HCT116 (cell line): ENCODE data around the gene ZNF396. TPM values are rescaled to one million over a fixed set of nuclear protein-coding genes. Genes with fewer than 3 reads are reported as not detected.

Source experiments
- ATAC-seq: fragments of 200-7000 bp; cut with Tn5 transposase; 2 replicates; pipeline ENCODE4 v1.9.1; 2020; ENCODE audit warnings: mild to moderate bottlenecking, moderate library complexity
- BruUV-seq: library from RNA; stranded (reverse); fragments of 400-500 nt; replicated peaks from 2 replicates; lab custom pipeline; 2021; lab: Mats Ljungman, UMichigan
- CTCF ChIA-PET: fragments of 300-600 bp; sonication (Branson Sonifier 250); formaldehyde crosslinking; loops from one replicate; lab custom pipeline; 2021; ENCODE audit warnings: antibody characterized with exemption; lab: Charles Lee
- POLR2A ChIA-PET: fragments of 300-600, 350-600 bp; sonication (Branson Sonifier 250); formaldehyde crosslinking; loops from one replicate; lab custom pipeline; 2021; ENCODE audit warnings: antibody characterized with exemption; lab: Charles Lee
- RAD21 ChIA-PET, 2 experiments: fragments of 300-600 bp; sonication (Branson Sonifier 250); formaldehyde crosslinking; loops; one replicate each; lab custom pipeline; 2023; ENCODE audit warnings: low total read pairs in 2 of 2; ENCODE audit not compliant: uncharacterized antibody in 2 of 2, unreplicated experiment in 2 of 2, low non-redundant PET in 1 of 2; lab: Charles Lee
- DNase-seq: peaks from one replicate; pipeline ENCODE4 v3.0.0-alpha.2; 2010; ENCODE audit warnings: low read depth, low spot score
- H2AFZ ChIP-seq: fragments of 200-600 bp; shearing (Covaris generic), sonication (generic); 2 replicates; pipeline ENCODE4 v1.6.1; 2017; ENCODE audit warnings: low read depth, mixed run types, mixed read lengths, antibody characterized with exemption, low read length; ENCODE audit not compliant: poor library complexity, severe bottlenecking
- H3K27ac ChIP-seq: 2 replicates; pipeline ENCODE4 v1.5.1; 2012; ENCODE audit warnings: low read depth, low read length
- H3K27me3 ChIP-seq: fragments of 200-600 bp; sonication (generic); 2 replicates; pipeline ENCODE4 v1.6.1; 2016; ENCODE audit warnings: mixed run types, low read length, mixed read lengths; ENCODE audit not compliant: insufficient read depth
- H3K36me3 ChIP-seq, 2 experiments: fragments of 200-500 bp in 1 of 2; fragments of 200-600 bp in 1 of 2; sonication (Bioruptor generic) in 1 of 2; sonication (generic) in 1 of 2; 2 replicates each; pipeline versions ENCODE4 v1.5.1 to v1.6.1; 2014 to 2016; ENCODE audit warnings: low read length in 2 of 2, inconsistent platforms in 1 of 2, mixed read lengths in 1 of 2, mixed run types in 1 of 2; ENCODE audit not compliant: insufficient read depth in 2 of 2, control insufficient read depth in 1 of 2
- H3K4me1 ChIP-seq, 2 experiments: fragments of 200-600 bp in 1 of 2; sonication (generic) in 1 of 2; 2 replicates each; pipeline versions ENCODE4 v1.5.1 to v1.6.1; 2012 to 2017; ENCODE audit warnings: low read length in 2 of 2, inconsistent platforms in 1 of 2, mild to moderate bottlenecking in 1 of 2, mixed read lengths in 1 of 2, mixed run types in 1 of 2, moderate library complexity in 1 of 2; ENCODE audit not compliant: insufficient read depth in 2 of 2, control insufficient read depth in 1 of 2
- H3K4me2 ChIP-seq: fragments of 200-600 bp; sonication (generic); 2 replicates; pipeline ENCODE4 v1.6.1; 2017; ENCODE audit warnings: mixed run types, low read length, mixed read lengths
- H3K4me3 ChIP-seq, 2 experiments: fragments of 200-600 bp in 1 of 2; sonication (generic) in 1 of 2; replicated peaks in 1 of 2; 2 replicates each; pipeline ENCODE4 v1.5.1; 2011 to 2016; ENCODE audit warnings: low read length in 2 of 2, control low read depth in 1 of 2, low read depth in 1 of 2, mild to moderate bottlenecking in 1 of 2, mixed read lengths in 1 of 2, mixed run types in 1 of 2
- H3K79me2 ChIP-seq: fragments of 200-600 bp; sonication (generic); 2 replicates; pipeline ENCODE4 v1.6.1; 2017; ENCODE audit warnings: mild to moderate bottlenecking, mixed run types, low read length, moderate library complexity, mixed read lengths; ENCODE audit not compliant: insufficient read depth
- H3K9ac ChIP-seq: fragments of 200-600 bp; sonication (generic); 2 replicates; pipeline ENCODE4 v1.6.1; 2016; ENCODE audit warnings: low read length, mixed read lengths
- H3K9me2 ChIP-seq: fragments of 200-600 bp; sonication (generic), shearing (Covaris generic); 2 replicates; pipeline ENCODE4 v1.6.1; 2017; ENCODE audit warnings: mixed run types, mild to moderate bottlenecking, moderate library complexity; ENCODE audit not compliant: insufficient read depth
- H3K9me3 ChIP-seq, 2 experiments: fragments of 200-500 bp in 1 of 2; fragments of 200-600 bp in 1 of 2; sonication (Bioruptor generic) in 1 of 2; sonication (generic) in 1 of 2; 2 replicates each; pipeline ENCODE4 v1.6.1; 2014 to 2017; ENCODE audit warnings: low read length in 2 of 2, mixed read lengths in 2 of 2, inconsistent platforms in 1 of 2, low read depth in 1 of 2, mild to moderate bottlenecking in 1 of 2, mixed run types in 1 of 2, moderate library complexity in 1 of 2; ENCODE audit not compliant: control insufficient read depth in 1 of 2, insufficient read depth in 1 of 2
- H4K20me1 ChIP-seq: fragments of 200-600 bp; sonication (generic), shearing (Covaris generic); 2 replicates; pipeline ENCODE4 v1.6.1; 2017; ENCODE audit warnings: mixed run types, mild to moderate bottlenecking, moderate library complexity; ENCODE audit not compliant: insufficient read depth
- CBX3 ChIP-seq: IDR thresholded peaks from 2 replicates; pipeline ENCODE4 v1.6.1; 2012; ENCODE audit warnings: low read depth
- CEBPB ChIP-seq: IDR thresholded peaks from 2 replicates; pipeline ENCODE4 v1.6.1; 2012; ENCODE audit warnings: low read depth
- EGR1 ChIP-seq: IDR thresholded peaks from 2 replicates; pipeline ENCODE4 v1.6.1; 2012; ENCODE audit warnings: low read depth
- ELF1 ChIP-seq: IDR thresholded peaks from 2 replicates; pipeline ENCODE4 v1.6.1; 2012; ENCODE audit warnings: low read depth, borderline replicate concordance
- EZH2 ChIP-seq: fragments of 200-600 bp; sonication (generic); IDR thresholded peaks from 2 replicates; pipeline ENCODE4 v1.6.1; 2017; ENCODE audit warnings: antibody characterized with exemption, mixed run types
- EZH2phosphoT487 ChIP-seq: fragments of 200-600 bp; IDR thresholded peaks from 2 replicates; pipeline ENCODE4 v1.6.1; 2018; ENCODE audit warnings: antibody characterized with exemption, borderline replicate concordance
- FOSL1 ChIP-seq: IDR thresholded peaks from 2 replicates; pipeline ENCODE4 v1.6.1; 2012; ENCODE audit warnings: low read depth
- JUND ChIP-seq: IDR thresholded peaks from 2 replicates; pipeline ENCODE4 v1.6.1; 2012
- POLR2A ChIP-seq: IDR thresholded peaks from 2 replicates; pipeline ENCODE4 v1.7.0; 2011; ENCODE audit warnings: borderline replicate concordance; ENCODE audit not compliant: insufficient read depth, insufficient read length; ENCODE audit errors: extremely low read depth
- SIN3A ChIP-seq: IDR thresholded peaks from 2 replicates; pipeline ENCODE4 v1.6.1; 2012; ENCODE audit warnings: low read depth
- SP1 ChIP-seq: IDR thresholded peaks from 2 replicates; pipeline ENCODE4 v1.6.1; 2012; ENCODE audit warnings: low read depth
- SRF ChIP-seq: IDR thresholded peaks from 2 replicates; pipeline ENCODE4 v1.6.1; 2012; ENCODE audit warnings: low read depth
- TCF7L2 ChIP-seq: IDR thresholded peaks from 2 replicates; pipeline ENCODE4 v1.7.0; 2011; ENCODE audit warnings: borderline replicate concordance, inconsistent platforms; ENCODE audit not compliant: insufficient read depth, insufficient read length; ENCODE audit errors: extremely low read depth
- YY1 ChIP-seq: IDR thresholded peaks from 2 replicates; pipeline ENCODE4 v1.6.1; 2011; ENCODE audit warnings: low read length, low read depth, moderate library complexity, mild to moderate bottlenecking; ENCODE audit not compliant: insufficient replicate concordance; ENCODE audit errors: extremely low read depth
- ZFX ChIP-seq: fragments of 450-650 bp; IDR thresholded peaks from 2 replicates; pipeline ENCODE4 v1.6.1; 2017
- intact Hi-C: fragments of 100-400 bp; cut with micrococcal nuclease; formaldehyde crosslinking; loops from 2 replicates; pipeline ENCODE4 v1.10.0; 2022
- total RNA-seq: library from RNA; stranded (reverse); gene quantifications from one replicate; pipeline ENCODE4 v1.2.1, GENCODE V29; 2021; ENCODE audit not compliant: unreplicated experiment
- TF ChIP-seq, protein P1 (sequence below): IDR thresholded peaks from 2 replicates; pipeline ENCODE4 v1.6.1; 2011; ENCODE audit warnings: mild to moderate bottlenecking, low read length, moderate library complexity; ENCODE audit not compliant: insufficient replicate concordance; ENCODE audit errors: extremely low read depth
- TF ChIP-seq, protein P2 (sequence below): IDR thresholded peaks from 2 replicates; pipeline ENCODE4 v1.6.1; 2012
- TF ChIP-seq, protein P3 (sequence below), 3 experiments: fragments of 200-600 bp in 1 of 3; sonication (generic) in 1 of 3; IDR thresholded peaks in 2 of 3; conservative IDR thresholded peaks in 1 of 3; 2 replicates each; pipeline ENCODE4 v1.5.1; 2012 to 2017; ENCODE audit warnings: low read depth in 2 of 3, low read length in 2 of 3, antibody characterized with exemption in 1 of 3, borderline replicate concordance in 1 of 3, control low read depth in 1 of 3, mild to moderate bottlenecking in 1 of 3, mixed read lengths in 1 of 3, mixed run types in 1 of 3, moderate library complexity in 1 of 3; ENCODE audit not compliant: insufficient read depth in 1 of 3

Gene ZNF396
- total RNA-seq, 1 experiment from 2014 or later, result 1.3 TPM

DNA sequence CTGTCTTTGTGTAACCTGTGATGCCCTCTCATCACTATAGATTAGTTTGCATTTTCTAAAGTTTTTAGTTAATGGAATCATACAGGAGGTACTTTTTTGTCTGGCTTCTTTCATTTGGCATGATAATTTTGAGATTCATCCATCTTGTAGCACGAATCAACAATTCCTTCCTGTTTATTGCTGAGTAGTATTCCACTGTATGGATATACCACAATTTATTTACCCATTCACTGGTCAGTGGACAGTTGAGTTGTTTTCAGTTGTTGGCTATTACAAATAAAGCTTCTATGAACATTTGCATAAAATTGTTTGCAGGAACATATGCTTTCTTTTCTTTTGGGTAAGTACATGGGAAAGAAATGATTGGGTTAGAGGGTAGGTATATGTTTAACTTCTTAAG lies 40.1 kb upstream of the ZNF396 start:
- intact Hi-C loops, result no loop called here
- H3K9ac ChIP-seq, result no peak overlapping the region
- no peaks in the 10 kb centered on the region for H3K4me1 ChIP-seq
- no peaks in the 10 kb centered on the region for H3K79me2 ChIP-seq
- H3K9me3 ChIP-seq, result no peaks in the 10 kb centered on the region
- no peaks in the 10 kb centered on the region for H3K27me3 ChIP-seq
- no peak for ATAC-seq
- H3K9me2 ChIP-seq, result no peaks in the 10 kb centered on the region
- no peak overlapping the region for H3K27ac ChIP-seq
- RAD21 ChIA-PET, result no interaction called here
- no peak overlapping the region for H3K4me3 ChIP-seq
- H2AFZ ChIP-seq, result no peak overlapping the region
- TF ChIP-seq EZH2 (no peak), CBX3 (no peak), SP1 (no peak), EGR1 (no peak), SRF (no peak), ELF1 (no peak)
- TF ChIP-seq, protein P1, sequence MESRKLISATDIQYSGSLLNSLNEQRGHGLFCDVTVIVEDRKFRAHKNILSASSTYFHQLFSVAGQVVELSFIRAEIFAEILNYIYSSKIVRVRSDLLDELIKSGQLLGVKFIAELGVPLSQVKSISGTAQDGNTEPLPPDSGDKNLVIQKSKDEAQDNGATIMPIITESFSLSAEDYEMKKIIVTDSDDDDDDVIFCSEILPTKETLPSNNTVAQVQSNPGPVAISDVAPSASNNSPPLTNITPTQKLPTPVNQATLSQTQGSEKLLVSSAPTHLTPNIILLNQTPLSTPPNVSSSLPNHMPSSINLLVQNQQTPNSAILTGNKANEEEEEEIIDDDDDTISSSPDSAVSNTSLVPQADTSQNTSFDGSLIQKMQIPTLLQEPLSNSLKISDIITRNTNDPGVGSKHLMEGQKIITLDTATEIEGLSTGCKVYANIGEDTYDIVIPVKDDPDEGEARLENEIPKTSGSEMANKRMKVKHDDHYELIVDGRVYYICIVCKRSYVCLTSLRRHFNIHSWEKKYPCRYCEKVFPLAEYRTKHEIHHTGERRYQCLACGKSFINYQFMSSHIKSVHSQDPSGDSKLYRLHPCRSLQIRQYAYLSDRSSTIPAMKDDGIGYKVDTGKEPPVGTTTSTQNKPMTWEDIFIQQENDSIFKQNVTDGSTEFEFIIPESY, result no peak
- TF ChIP-seq, protein P2, sequence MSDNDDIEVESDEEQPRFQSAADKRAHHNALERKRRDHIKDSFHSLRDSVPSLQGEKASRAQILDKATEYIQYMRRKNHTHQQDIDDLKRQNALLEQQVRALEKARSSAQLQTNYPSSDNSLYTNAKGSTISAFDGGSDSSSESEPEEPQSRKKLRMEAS, result no peak
- no peaks in the 10 kb centered on the region for H3K36me3 ChIP-seq
- no peak overlapping the region for H3K4me2 ChIP-seq
- BruUV-seq, result no TSS peak
- no peak for DNase-seq
- POLR2A ChIA-PET, result no interaction called here
- CTCF ChIA-PET, result no interaction called here
- H4K20me1 ChIP-seq, result no peaks in the 10 kb centered on the region

DNA sequence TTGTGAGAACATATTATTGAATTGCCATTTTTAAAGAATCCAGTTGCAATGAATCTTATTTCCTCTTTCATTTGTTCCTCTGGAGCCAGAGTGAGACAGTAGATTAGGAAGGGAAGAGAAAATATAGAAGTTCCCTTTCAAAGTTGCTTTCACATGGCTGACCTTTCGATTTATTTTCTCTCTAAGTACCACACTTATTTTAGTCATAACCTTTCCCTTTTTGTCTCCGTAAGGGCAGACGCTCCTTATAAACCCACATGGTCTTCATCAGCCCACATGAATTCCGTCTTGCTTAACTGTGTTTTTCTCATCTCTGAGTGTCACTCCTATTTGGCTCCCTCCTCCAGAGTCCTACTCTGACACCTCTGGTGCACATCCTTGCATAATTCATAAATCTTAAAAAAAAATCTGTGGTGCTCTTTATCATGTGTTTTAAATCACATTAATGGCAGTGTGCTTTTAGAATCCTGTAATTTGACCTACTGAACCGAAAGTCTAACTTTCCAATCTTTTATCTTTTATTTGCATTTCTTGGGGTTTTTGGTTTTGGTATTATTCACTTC lies 38.5 kb upstream of the ZNF396 start:
- RAD21 ChIA-PET, result no interaction called here
- Histone ChIP-seq H3K9me2 (no peaks in the 10 kb centered on the region), H3K36me3 (no peaks in the 10 kb centered on the region), H3K27ac (no peak overlapping the region), H3K4me3 (no peak overlapping the region), H3K4me2 (no peak overlapping the region), H3K9me3 (no peaks in the 10 kb centered on the region), H2AFZ (no peak overlapping the region), H4K20me1 (no peaks in the 10 kb centered on the region), H3K27me3 (no peaks in the 10 kb centered on the region), H3K79me2 (no peaks in the 10 kb centered on the region), H3K4me1 (no peaks in the 10 kb centered on the region), H3K9ac (no peak overlapping the region)
- intact Hi-C loops, result no loop called here
- CTCF ChIA-PET, result no interaction called here
- DNase-seq (no peak), ATAC-seq (no peak)
- POLR2A ChIA-PET, result no interaction called here
- no TSS peak for BruUV-seq
- TF ChIP-seq SRF, result no peak
- TF ChIP-seq JUND, result no peak
- TF ChIP-seq, protein P2, result no peak
- TF ChIP-seq YY1, result no peak
- TF ChIP-seq, protein P3, sequence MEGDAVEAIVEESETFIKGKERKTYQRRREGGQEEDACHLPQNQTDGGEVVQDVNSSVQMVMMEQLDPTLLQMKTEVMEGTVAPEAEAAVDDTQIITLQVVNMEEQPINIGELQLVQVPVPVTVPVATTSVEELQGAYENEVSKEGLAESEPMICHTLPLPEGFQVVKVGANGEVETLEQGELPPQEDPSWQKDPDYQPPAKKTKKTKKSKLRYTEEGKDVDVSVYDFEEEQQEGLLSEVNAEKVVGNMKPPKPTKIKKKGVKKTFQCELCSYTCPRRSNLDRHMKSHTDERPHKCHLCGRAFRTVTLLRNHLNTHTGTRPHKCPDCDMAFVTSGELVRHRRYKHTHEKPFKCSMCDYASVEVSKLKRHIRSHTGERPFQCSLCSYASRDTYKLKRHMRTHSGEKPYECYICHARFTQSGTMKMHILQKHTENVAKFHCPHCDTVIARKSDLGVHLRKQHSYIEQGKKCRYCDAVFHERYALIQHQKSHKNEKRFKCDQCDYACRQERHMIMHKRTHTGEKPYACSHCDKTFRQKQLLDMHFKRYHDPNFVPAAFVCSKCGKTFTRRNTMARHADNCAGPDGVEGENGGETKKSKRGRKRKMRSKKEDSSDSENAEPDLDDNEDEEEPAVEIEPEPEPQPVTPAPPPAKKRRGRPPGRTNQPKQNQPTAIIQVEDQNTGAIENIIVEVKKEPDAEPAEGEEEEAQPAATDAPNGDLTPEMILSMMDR (IDR thresholded peaks at IDR 0.05 in 2 of 3, conservative IDR thresholded peaks at IDR 0.05 in 1 of 3; ENCODE audit: borderline replicate concordance in 1 of 3, insufficient read depth in 1 of 3, low read depth in 2 of 3, low read length in 2 of 3), result no peak
- no peak for TF ChIP-seq CBX3
- no peak for TF ChIP-seq TCF7L2
- TF ChIP-seq EZH2phosphoT487, result no peak
- TF ChIP-seq ZFX, result no peak
- TF ChIP-seq POLR2A, result no peak
- no peak for TF ChIP-seq FOSL1
- TF ChIP-seq SIN3A, result no peak
- no peak for TF ChIP-seq CEBPB
